SK-N-SH treated with all-trans-retinoic acid at 6 μM for 48 hours (cell line): ENCODE data around the gene TMEM169.

ENCODE experiments used
- ATAC-seq: fragments of 200-7000 bp; cut with Tn5 transposase; 3 replicates; pipeline ENCODE4 v1.9.1; 2020; ENCODE audit warnings: mild to moderate bottlenecking, moderate library complexity
- ARNTL ChIP-seq: fragments of 450-650 bp; formaldehyde crosslinking; IDR thresholded peaks from 2 replicates; pipeline ENCODE4 v1.5.0; 2020; ENCODE audit warnings: low read depth, mild to moderate bottlenecking, moderate library complexity, borderline replicate concordance
- BACH2 ChIP-seq: fragments of 250-450 bp; sonication (Bioruptor Pico); IDR thresholded peaks from 2 replicates; pipeline ENCODE4 v1.9.0; 2021; ENCODE audit warnings: mild to moderate bottlenecking, borderline replicate concordance
- CSDC2 ChIP-seq: fragments of 250-450 bp; sonication (Bioruptor Pico); IDR thresholded peaks from 2 replicates; pipeline ENCODE4 v1.5.0; 2020; ENCODE audit warnings: mild to moderate bottlenecking, moderate library complexity
- ESRRG ChIP-seq: fragments of 250-450 bp; sonication (Bioruptor Pico); IDR thresholded peaks from 2 replicates; pipeline ENCODE4 v1.6.1; 2021; ENCODE audit warnings: mild to moderate bottlenecking
- GLIS3 ChIP-seq: fragments of 250-450 bp; sonication (Bioruptor Pico); IDR thresholded peaks from 2 replicates; pipeline ENCODE4 v1.5.0; 2020; ENCODE audit warnings: mild to moderate bottlenecking, moderate library complexity
- OSR1 ChIP-seq: fragments of 250-450 bp; sonication (Bioruptor Pico); IDR thresholded peaks from 2 replicates; pipeline ENCODE4 v1.8.0; 2022; ENCODE audit warnings: moderate library complexity, mild to moderate bottlenecking, inconsistent platforms
- PPARA ChIP-seq: fragments of 250-450 bp; sonication (Bioruptor Pico); IDR thresholded peaks from 2 replicates; pipeline ENCODE4 v1.5.0; 2020; ENCODE audit warnings: mild to moderate bottlenecking, borderline replicate concordance
- SNAI2 ChIP-seq: fragments of 250-450 bp; sonication (Bioruptor Pico); IDR thresholded peaks from 2 replicates; pipeline ENCODE4 v1.5.0; 2020; ENCODE audit warnings: mild to moderate bottlenecking, moderate library complexity
- TCF4 ChIP-seq: fragments of 250-450 bp; sonication (Bioruptor Pico); IDR thresholded peaks from 2 replicates; pipeline ENCODE4 v1.8.0; 2021; ENCODE audit warnings: mild to moderate bottlenecking, moderate library complexity, borderline replicate concordance
- TOX ChIP-seq: fragments of 250-450 bp; sonication (Bioruptor Pico); IDR thresholded peaks from 2 replicates; pipeline ENCODE4 v1.8.0; 2021; ENCODE audit warnings: mild to moderate bottlenecking, moderate library complexity, borderline replicate concordance
- ZC3H10 ChIP-seq: fragments of 250-450 bp; sonication (Bioruptor Pico); IDR thresholded peaks from 2 replicates; pipeline ENCODE4 v1.5.1; 2021; ENCODE audit warnings: mild to moderate bottlenecking, moderate library complexity
- ZFP3 ChIP-seq: fragments of 250-450 bp; sonication (Bioruptor Pico); IDR thresholded peaks from 2 replicates; pipeline ENCODE4 v1.5.0; 2020; ENCODE audit warnings: mild to moderate bottlenecking, moderate library complexity
- ZFP30 ChIP-seq: fragments of 450-650 bp; formaldehyde crosslinking; IDR thresholded peaks from 2 replicates; pipeline ENCODE4 v1.5.0; 2022; ENCODE audit warnings: mild to moderate bottlenecking, moderate library complexity
- ZNF565 ChIP-seq: fragments of 450-650 bp; formaldehyde crosslinking; conservative IDR thresholded peaks from 2 replicates; pipeline ENCODE4 v1.5.0; 2020; ENCODE audit warnings: low read depth, mild to moderate bottlenecking, moderate library complexity
- ZNF70 ChIP-seq: fragments of 450-650 bp; formaldehyde crosslinking; IDR thresholded peaks from 2 replicates; pipeline ENCODE4 v1.5.0; 2020; ENCODE audit warnings: mild to moderate bottlenecking, moderate library complexity
- ZNF8 ChIP-seq: fragments of 450-650 bp; formaldehyde crosslinking; IDR thresholded peaks from 2 replicates; pipeline ENCODE4 v1.5.0; 2020; ENCODE audit warnings: mild to moderate bottlenecking, moderate library complexity
- TF ChIP-seq, protein P1 (sequence below): fragments of 250-450 bp; sonication (Bioruptor Pico); IDR thresholded peaks from 2 replicates; pipeline ENCODE4 v1.5.1; 2020; ENCODE audit warnings: low read depth, mild to moderate bottlenecking, moderate library complexity
- TF ChIP-seq, protein P2 (sequence below): fragments of 250-450 bp; sonication (Bioruptor Pico); IDR thresholded peaks from 2 replicates; pipeline ENCODE4 v1.5.0; 2020; ENCODE audit warnings: mild to moderate bottlenecking, moderate library complexity
- TF ChIP-seq, protein P3 (sequence below): fragments of 250-450 bp; sonication (Bioruptor Pico); IDR thresholded peaks from 2 replicates; pipeline ENCODE4 v1.8.0; 2021; ENCODE audit warnings: low read depth, mild to moderate bottlenecking, moderate library complexity, borderline replicate concordance
- TF ChIP-seq, protein P4 (sequence below): fragments of 250-450 bp; sonication (Bioruptor Pico); IDR thresholded peaks from 2 replicates; pipeline ENCODE4 v1.5.1; 2021; ENCODE audit warnings: mild to moderate bottlenecking, moderate library complexity

Gene TMEM169

GRCh38 chr2:216133397-216133796, 51.7 kb downstream of the TMEM169 start:
- ATAC-seq: no peak
- TF ChIP-seq CSDC2 (no peak), ZNF565 (CRISPR knock-in tag) (no peak), ARNTL (no peak), TCF4 (CRISPR knock-in tag) (no peak), ZNF8 (CRISPR knock-in tag) (no peak), OSR1 (CRISPR knock-in tag) (no peak), TOX (CRISPR knock-in tag) (no peak)
- TF ChIP-seq, protein P1, sequence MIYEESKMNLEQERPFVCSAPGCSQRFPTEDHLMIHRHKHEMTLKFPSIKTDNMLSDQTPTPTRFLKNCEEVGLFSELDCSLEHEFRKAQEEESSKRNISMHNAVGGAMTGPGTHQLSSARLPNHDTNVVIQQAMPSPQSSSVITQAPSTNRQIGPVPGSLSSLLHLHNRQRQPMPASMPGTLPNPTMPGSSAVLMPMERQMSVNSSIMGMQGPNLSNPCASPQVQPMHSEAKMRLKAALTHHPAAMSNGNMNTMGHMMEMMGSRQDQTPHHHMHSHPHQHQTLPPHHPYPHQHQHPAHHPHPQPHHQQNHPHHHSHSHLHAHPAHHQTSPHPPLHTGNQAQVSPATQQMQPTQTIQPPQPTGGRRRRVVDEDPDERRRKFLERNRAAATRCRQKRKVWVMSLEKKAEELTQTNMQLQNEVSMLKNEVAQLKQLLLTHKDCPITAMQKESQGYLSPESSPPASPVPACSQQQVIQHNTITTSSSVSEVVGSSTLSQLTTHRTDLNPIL (CRISPR knock-in tag): no peak
- TF ChIP-seq, protein P2, sequence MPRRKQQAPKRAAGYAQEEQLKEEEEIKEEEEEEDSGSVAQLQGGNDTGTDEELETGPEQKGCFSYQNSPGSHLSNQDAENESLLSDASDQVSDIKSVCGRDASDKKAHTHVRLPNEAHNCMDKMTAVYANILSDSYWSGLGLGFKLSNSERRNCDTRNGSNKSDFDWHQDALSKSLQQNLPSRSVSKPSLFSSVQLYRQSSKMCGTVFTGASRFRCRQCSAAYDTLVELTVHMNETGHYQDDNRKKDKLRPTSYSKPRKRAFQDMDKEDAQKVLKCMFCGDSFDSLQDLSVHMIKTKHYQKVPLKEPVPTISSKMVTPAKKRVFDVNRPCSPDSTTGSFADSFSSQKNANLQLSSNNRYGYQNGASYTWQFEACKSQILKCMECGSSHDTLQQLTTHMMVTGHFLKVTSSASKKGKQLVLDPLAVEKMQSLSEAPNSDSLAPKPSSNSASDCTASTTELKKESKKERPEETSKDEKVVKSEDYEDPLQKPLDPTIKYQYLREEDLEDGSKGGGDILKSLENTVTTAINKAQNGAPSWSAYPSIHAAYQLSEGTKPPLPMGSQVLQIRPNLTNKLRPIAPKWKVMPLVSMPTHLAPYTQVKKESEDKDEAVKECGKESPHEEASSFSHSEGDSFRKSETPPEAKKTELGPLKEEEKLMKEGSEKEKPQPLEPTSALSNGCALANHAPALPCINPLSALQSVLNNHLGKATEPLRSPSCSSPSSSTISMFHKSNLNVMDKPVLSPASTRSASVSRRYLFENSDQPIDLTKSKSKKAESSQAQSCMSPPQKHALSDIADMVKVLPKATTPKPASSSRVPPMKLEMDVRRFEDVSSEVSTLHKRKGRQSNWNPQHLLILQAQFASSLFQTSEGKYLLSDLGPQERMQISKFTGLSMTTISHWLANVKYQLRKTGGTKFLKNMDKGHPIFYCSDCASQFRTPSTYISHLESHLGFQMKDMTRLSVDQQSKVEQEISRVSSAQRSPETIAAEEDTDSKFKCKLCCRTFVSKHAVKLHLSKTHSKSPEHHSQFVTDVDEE (CRISPR knock-in tag): no peak
- TF ChIP-seq, protein P3, sequence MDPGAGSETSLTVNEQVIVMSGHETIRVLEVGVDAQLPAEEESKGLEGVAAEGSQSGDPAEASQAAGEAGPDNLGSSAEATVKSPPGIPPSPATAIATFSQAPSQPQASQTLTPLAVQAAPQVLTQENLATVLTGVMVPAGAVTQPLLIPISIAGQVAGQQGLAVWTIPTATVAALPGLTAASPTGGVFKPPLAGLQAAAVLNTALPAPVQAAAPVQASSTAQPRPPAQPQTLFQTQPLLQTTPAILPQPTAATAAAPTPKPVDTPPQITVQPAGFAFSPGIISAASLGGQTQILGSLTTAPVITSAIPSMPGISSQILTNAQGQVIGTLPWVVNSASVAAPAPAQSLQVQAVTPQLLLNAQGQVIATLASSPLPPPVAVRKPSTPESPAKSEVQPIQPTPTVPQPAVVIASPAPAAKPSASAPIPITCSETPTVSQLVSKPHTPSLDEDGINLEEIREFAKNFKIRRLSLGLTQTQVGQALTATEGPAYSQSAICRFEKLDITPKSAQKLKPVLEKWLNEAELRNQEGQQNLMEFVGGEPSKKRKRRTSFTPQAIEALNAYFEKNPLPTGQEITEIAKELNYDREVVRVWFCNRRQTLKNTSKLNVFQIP (CRISPR knock-in tag): no peak
- TF ChIP-seq, protein P4, sequence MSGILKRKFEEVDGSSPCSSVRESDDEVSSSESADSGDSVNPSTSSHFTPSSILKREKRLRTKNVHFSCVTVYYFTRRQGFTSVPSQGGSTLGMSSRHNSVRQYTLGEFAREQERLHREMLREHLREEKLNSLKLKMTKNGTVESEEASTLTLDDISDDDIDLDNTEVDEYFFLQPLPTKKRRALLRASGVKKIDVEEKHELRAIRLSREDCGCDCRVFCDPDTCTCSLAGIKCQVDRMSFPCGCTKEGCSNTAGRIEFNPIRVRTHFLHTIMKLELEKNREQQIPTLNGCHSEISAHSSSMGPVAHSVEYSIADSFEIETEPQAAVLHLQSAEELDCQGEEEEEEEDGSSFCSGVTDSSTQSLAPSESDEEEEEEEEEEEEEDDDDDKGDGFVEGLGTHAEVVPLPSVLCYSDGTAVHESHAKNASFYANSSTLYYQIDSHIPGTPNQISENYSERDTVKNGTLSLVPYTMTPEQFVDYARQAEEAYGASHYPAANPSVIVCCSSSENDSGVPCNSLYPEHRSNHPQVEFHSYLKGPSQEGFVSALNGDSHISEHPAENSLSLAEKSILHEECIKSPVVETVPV (CRISPR knock-in tag): no peak

DNA sequence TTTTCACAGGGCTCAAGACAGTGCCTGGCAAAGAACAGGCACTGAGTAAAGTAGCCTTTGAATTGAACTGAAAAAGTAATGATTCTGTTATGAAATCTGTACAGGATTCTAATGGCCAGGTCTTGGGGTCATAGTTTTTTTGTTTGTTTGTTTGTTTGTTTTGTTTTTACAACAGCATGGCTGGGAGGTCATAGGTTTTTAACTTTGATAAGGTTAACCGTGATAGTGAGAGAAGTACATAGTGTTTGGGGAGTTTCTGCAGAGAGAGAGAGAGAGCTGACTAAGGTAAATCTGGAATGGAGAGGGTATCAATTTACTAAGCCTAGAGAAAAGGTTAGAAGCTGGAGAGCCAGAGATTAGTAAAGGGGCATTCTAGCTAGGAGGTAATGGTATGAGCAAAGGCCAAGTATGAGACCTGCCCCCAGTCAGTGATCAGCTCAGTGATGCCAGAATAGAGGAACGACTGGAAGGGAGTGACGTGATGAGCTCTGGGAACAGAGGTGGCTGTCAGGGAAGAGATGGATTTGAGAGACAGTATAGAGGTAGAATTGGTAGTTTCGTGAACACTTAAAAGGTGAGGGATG, 53.3 kb downstream of the TMEM169 start:
- ATAC-seq: no peak
- TF ChIP-seq ZNF70 (CRISPR knock-in tag) (no peak), OSR1 (CRISPR knock-in tag) (no peak), CSDC2 (no peak), ESRRG (CRISPR knock-in tag) (no peak), GLIS3 (CRISPR knock-in tag) (no peak), ZNF8 (CRISPR knock-in tag) (no peak), BACH2 (no peak), ZC3H10 (no peak), ZFP30 (CRISPR knock-in tag) (no peak), PPARA (CRISPR knock-in tag) (no peak), ZFP3 (CRISPR knock-in tag) (no peak), SNAI2 (CRISPR knock-in tag) (no peak)
- TF ChIP-seq, protein P1 (CRISPR knock-in tag): no peak
- TF ChIP-seq, protein P4 (CRISPR knock-in tag): no peak
- TF ChIP-seq, protein P2 (CRISPR knock-in tag): no peak
- TF ChIP-seq, protein P3 (CRISPR knock-in tag): no peak
